ENCODE data around the gene GINS1. TPM values are rescaled to one million over a fixed set of nuclear protein-coding genes. Genes with fewer than 3 reads are reported as not detected.
"Not testable (repeated sequence)": the region's sequence is repeated elsewhere in the genome, so short reads cannot be mapped to it uniquely, and the experiment has no call there.

The GINS1 gene
- total RNA-seq, 1 experiment from 2014 or later: 6.0 TPM

- CTCF ChIA-PET: interaction anchor here (0.6 to 4.1 kb wide), 23 partner anchors 9 to 1688 kb away, joined by 3 to 64 read pairs (median 4); no protein-coding TSS in a partner anchor
- DNase-seq (ENCODE audit: unreplicated experiment): peak; percentile 73
- no peak overlapping the region for H3K4me3 Mint-ChIP-seq (ENCODE audit: unreplicated experiment)
- intact Hi-C loops (cut with micrococcal nuclease): no loop called here
- POLR2A ChIA-PET: interaction anchor here (0.6 kb wide), 1 partner anchor 59 kb away, joined by 3 read pairs; no protein-coding TSS in a partner anchor
- H3K36me3 Mint-ChIP-seq (ENCODE audit: insufficient read depth, unreplicated experiment): no peaks in the 10 kb centered on the region
- no peaks in the 10 kb centered on the region for H3K9me3 Mint-ChIP-seq (ENCODE audit: unreplicated experiment)
- H3K27ac Mint-ChIP-seq (ENCODE audit: low read depth, unreplicated experiment): no peak overlapping the region
- peak; percentile 66 for TF ChIP-seq CTCF (IDR thresholded peaks at IDR 0.05; ENCODE audit: unreplicated experiment)
- no TSS peak for BruUV-seq (replicated peaks)
- no peaks in the 10 kb centered on the region for H3K4me1 Mint-ChIP-seq (ENCODE audit: insufficient read depth, unreplicated experiment)
- no peaks in the 10 kb centered on the region for H3K27me3 Mint-ChIP-seq (ENCODE audit: insufficient read depth, unreplicated experiment)
These were observed 62.6 kb downstream of the GINS1 start for GRCh38 chr20:25470045-25470444.

- intact Hi-C loops (cut with micrococcal nuclease): no loop called here
- Mint-ChIP-seq H3K36me3 (ENCODE audit: insufficient read depth, unreplicated experiment) (no peaks in the 10 kb centered on the region), H3K27ac (ENCODE audit: low read depth, unreplicated experiment) (no peak overlapping the region), H3K4me1 (ENCODE audit: insufficient read depth, unreplicated experiment) (no peaks in the 10 kb centered on the region), H3K9me3 (ENCODE audit: unreplicated experiment) (no peaks in the 10 kb centered on the region), H3K27me3 (ENCODE audit: insufficient read depth, unreplicated experiment) (no peaks in the 10 kb centered on the region), H3K4me3 (ENCODE audit: unreplicated experiment) (no peak overlapping the region)
- ChIA-PET POLR2A (interaction anchor here (1.1 kb wide), 1 partner anchor 64 kb away, joined by 3 read pairs; the partner anchor contains the start of gene GINS1), CTCF (interaction anchor here (0.7 to 4.1 kb wide), 14 partner anchors 8 to 233 kb away, joined by 3 to 64 read pairs (median 4); no protein-coding TSS in a partner anchor)
- BruUV-seq (replicated peaks): no TSS peak
- TF ChIP-seq CTCF (IDR thresholded peaks at IDR 0.05; ENCODE audit: unreplicated experiment): no peak
- no peak for DNase-seq (ENCODE audit: unreplicated experiment)
These were observed 63.5 kb downstream of the GINS1 start for GRCh38 chr20:25471020-25471419.

GRCh38 chr20:25473297-25473696, 65.8 kb downstream of the GINS1 start:
- H3K27me3 Mint-ChIP-seq (ENCODE audit: insufficient read depth, unreplicated experiment); BruUV-seq (replicated peaks); intact Hi-C loops (cut with micrococcal nuclease); CTCF ChIA-PET; H3K4me3 Mint-ChIP-seq (ENCODE audit: unreplicated experiment); H3K9me3 Mint-ChIP-seq (ENCODE audit: unreplicated experiment); H3K27ac Mint-ChIP-seq (ENCODE audit: low read depth, unreplicated experiment); H3K4me1 Mint-ChIP-seq (ENCODE audit: insufficient read depth, unreplicated experiment); H3K36me3 Mint-ChIP-seq (ENCODE audit: insufficient read depth, unreplicated experiment); POLR2A ChIA-PET; DNase-seq (ENCODE audit: unreplicated experiment): not testable (repeated sequence)

GRCh38 chr20:25476106-25477013, 68.9 kb downstream of the GINS1 start:
- H3K27ac Mint-ChIP-seq (ENCODE audit: low read depth, unreplicated experiment): no peak overlapping the region
- H3K9me3 Mint-ChIP-seq (ENCODE audit: unreplicated experiment): no peaks in the 10 kb centered on the region
- TF ChIP-seq CTCF (IDR thresholded peaks at IDR 0.05; ENCODE audit: unreplicated experiment): no peak
- ChIA-PET CTCF (interaction anchor here (0.5 to 6.3 kb wide), 3 partner anchors 11 to 145 kb away, joined by 3 to 37 read pairs (median 5); no protein-coding TSS in a partner anchor), POLR2A (no interaction called here)
- H3K4me1 Mint-ChIP-seq (ENCODE audit: insufficient read depth, unreplicated experiment): peaks cover 11% of the 10 kb centered on the region
- intact Hi-C loops (cut with micrococcal nuclease): no loop called here
- H3K27me3 Mint-ChIP-seq (ENCODE audit: insufficient read depth, unreplicated experiment): no peaks in the 10 kb centered on the region
- no peak for DNase-seq (ENCODE audit: unreplicated experiment)
- no peaks in the 10 kb centered on the region for H3K36me3 Mint-ChIP-seq (ENCODE audit: insufficient read depth, unreplicated experiment)
- no TSS peak for BruUV-seq (replicated peaks)
- H3K4me3 Mint-ChIP-seq (ENCODE audit: unreplicated experiment): no peak overlapping the region
